GM12892 (cell line): ENCODE measurements around the gene LEMD3.

Experiments
- DNase-seq: peaks from one replicate; pipeline ENCODE4 v3.0.0; 2011; ENCODE audit not compliant: insufficient read length
- FAIRE-seq: peaks from 2 replicates; lab custom pipeline; 2011; peaks lifted over from hg19 to GRCh38; lab: Jason Lieb, UNC
- POLR2A ChIP-seq: IDR thresholded peaks from 2 replicates; pipeline ENCODE4 v1.6.1; 2011; ENCODE audit warnings: low read depth, low read length, control low read depth
- POLR2AphosphoS5 ChIP-seq: IDR thresholded peaks from 2 replicates; pipeline ENCODE4 v1.6.1; 2011; ENCODE audit warnings: low read depth, low read length, control low read depth
- TAF1 ChIP-seq: IDR thresholded peaks from 2 replicates; pipeline ENCODE4 v1.6.1; 2011; ENCODE audit warnings: low read depth, mild to moderate bottlenecking, control low read depth, low read length, borderline replicate concordance

Gene LEMD3

DNA sequence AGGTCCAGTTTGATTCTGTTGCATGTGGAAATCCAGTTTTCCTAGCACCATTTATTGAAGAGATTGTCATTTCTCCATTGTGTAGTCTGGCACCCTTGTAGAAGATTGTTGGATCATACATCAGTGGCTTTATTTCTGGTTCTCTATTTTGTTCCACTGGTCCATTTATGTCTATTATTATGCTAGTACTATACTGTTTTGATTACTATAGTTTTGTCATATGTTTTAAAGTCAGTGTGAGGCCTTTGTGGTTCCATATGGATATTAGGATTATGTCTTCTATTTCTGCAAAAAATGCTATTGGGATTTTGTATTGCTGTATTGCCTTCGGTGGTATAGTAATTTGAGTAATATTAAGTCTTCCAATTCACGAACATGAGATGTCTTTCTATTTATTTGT lies 51.4 kb downstream of the LEMD3 start:
- FAIRE-seq (no peak), DNase-seq (no peak)
- TF ChIP-seq TAF1 (no peak), POLR2A (no peak), POLR2AphosphoS5 (no peak)

- no peak for DNase-seq
- TF ChIP-seq TAF1 (no peak), POLR2AphosphoS5 (no peak), POLR2A (no peak)
- FAIRE-seq, result no peak
Measured at GRCh38 chr12:65229441-65229840, 60.1 kb downstream of the LEMD3 start.

DNA sequence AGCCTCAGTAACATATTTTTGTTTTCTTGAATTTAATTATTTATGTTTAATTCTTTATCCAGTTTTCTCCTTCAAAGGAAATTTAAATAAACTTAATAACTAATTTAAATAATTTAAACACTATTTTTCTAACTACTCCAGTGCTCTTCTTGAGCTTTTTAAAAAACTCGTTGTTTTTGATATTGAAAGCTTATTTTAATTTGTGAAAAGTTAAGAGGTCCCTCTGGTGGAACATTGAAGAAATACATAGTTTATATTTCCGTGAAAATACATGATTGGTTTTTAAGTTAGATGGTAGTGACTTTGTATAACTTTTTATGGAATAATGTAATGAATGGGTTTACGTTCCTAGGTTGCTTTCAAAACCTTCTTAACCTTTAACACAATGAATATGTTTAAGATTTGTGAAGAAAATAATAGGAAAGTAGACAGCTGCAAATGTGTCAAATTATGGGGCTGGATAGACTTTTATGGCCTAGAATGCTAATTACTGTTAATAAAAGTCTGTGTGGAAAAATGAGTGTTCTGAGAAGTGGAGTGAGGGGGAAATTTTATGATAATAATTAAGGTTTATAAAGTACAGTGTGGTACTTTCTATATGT lies 63.2 kb downstream of the LEMD3 start:
- TF ChIP-seq POLR2AphosphoS5, result no peak
- no peak for TF ChIP-seq TAF1
- TF ChIP-seq POLR2A, result no peak
- DNase-seq, result no peak
- FAIRE-seq, result no peak

DNA sequence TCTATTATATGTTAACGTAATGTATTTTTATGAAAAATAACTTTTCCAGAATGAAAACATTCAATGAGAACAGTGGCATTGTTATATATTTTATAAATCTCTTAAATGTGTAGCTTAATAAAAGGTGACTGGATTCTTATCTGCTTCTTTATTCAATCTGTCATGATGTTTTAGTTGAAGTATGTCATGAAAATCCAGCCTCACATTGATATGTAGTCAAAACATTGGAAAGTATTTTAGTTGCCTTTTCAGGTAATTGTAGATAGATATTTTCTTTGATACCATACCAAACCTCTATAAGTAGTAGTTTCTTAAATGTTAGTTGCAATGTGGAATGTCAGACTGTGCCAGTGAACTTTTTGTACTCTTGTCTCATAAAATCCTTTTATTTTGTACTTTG lies 67.8 kb downstream of the LEMD3 start:
- TF ChIP-seq POLR2A (no peak), TAF1 (no peak), POLR2AphosphoS5 (no peak)
- FAIRE-seq (no peak), DNase-seq (no peak)

DNA sequence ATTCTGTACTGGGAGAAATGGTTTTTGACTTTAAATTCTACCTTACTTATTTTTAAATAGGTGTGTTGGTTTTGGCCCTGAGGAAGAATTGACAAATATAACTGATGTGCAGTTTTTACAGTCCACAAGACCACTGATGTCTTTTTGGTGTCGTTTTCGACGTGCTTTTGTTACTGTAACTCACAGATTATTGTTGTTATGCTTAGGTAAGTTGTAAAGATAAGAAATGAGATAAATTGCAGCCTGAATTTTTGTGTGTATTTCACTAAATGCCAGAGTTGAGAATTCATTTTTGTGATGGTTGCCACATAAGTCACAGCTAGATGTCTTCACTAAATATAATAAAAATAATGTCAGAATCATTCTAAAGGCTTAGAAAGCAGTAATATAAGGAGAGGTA lies 69.2 kb downstream of the LEMD3 start:
- FAIRE-seq (no peak), DNase-seq (no peak)
- TF ChIP-seq POLR2A, result no peak
- TF ChIP-seq POLR2AphosphoS5, result no peak
- no peak for TF ChIP-seq TAF1

- FAIRE-seq (no peak), DNase-seq (no peak)
- TF ChIP-seq POLR2A (no peak), POLR2AphosphoS5 (no peak), TAF1 (no peak)
Measured at GRCh38 chr12:65248656-65249633, 79.6 kb downstream of the LEMD3 start.

GRCh38 chr12:65252515-65252914 lies 83.1 kb downstream of the LEMD3 start:
- FAIRE-seq (no peak), DNase-seq (no peak)
- TF ChIP-seq TAF1 (no peak), POLR2A (no peak), POLR2AphosphoS5 (no peak)

DNA sequence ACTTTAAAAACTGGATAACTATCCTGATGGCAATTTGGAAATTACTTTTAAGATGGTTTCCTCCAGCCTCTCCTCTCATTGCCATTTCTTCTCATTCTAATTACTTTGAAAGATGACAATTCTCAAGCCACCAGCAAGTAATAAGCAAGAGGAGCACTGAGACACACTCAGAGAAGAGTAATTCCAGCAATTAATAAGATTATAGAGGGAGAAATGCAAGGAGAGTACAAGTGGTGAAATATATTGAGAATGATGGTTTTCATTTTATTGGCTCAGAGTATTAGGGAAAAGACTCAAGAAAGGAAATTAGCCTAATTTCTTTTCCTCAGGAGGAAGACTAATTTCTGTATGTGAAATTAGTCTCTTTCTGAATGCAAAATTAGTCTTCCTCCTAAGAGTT lies 88.6 kb downstream of the LEMD3 start:
- TF ChIP-seq TAF1, result no peak
- no peak for TF ChIP-seq POLR2A
- TF ChIP-seq POLR2AphosphoS5, result no peak
- no peak for FAIRE-seq
- DNase-seq, result no peak

GRCh38 chr12:65259501-65259900 lies 90.1 kb downstream of the LEMD3 start:
- DNase-seq, result no peak
- no peak for FAIRE-seq
- TF ChIP-seq POLR2AphosphoS5 (no peak), TAF1 (no peak), POLR2A (no peak)

DNA sequence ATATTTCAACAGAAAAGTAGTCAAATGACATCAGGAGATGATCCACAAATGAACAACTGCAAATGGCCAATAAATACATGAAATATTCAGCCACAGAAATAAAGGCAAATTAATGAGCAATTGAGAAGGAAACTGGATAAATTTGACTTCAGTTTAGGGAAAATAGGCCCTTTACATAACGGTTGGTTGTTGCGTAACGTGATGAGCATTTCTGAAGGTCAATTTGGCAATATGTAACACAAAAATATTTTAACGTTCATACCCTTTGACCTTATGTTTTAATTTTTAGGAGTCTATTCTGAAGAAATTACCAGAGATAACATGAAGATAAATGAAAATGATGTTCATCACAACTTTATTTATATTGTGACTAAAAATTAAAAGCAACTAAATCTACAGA lies 94.4 kb downstream of the LEMD3 start:
- no peak for FAIRE-seq
- TF ChIP-seq TAF1 (no peak), POLR2A (no peak), POLR2AphosphoS5 (no peak)
- DNase-seq, result no peak

GRCh38 chr12:65266408-65266807 lies 97.0 kb downstream of the LEMD3 start:
- TF ChIP-seq POLR2A, result no peak
- TF ChIP-seq TAF1, result no peak
- no peak for TF ChIP-seq POLR2AphosphoS5
- FAIRE-seq, result no peak

More at GRCh38 chr12:65266408-65266807, 97.0 kb downstream of the LEMD3 start:
- no peak for DNase-seq
